Ectodermal cell (in vitro differentiated cells): ENCODE data around the gene METRN.
"Not testable (repeated sequence)": the region's sequence is repeated elsewhere in the genome, so short reads cannot be mapped to it uniquely, and the experiment has no call there.

Experiments
- H3K27ac ChIP-seq: 2 replicates; pipeline ENCODE4 v1.7.0; 2013; ENCODE audit warnings: mild to moderate bottlenecking, low read depth, low read length; ENCODE audit not compliant: insufficient read depth, poor library complexity, severe bottlenecking
- H3K27me3 ChIP-seq: 2 replicates; pipeline ENCODE4 v1.7.0; 2013; ENCODE audit warnings: mild to moderate bottlenecking, low read length; ENCODE audit not compliant: insufficient read depth, control insufficient read depth, poor library complexity, severe bottlenecking
- H3K36me3 ChIP-seq: one replicate; pipeline ENCODE4 v1.7.0; 2013; ENCODE audit warnings: low read length; ENCODE audit not compliant: control insufficient read depth, insufficient read depth
- H3K4me1 ChIP-seq: one replicate; pipeline ENCODE4 v1.7.0; 2013; ENCODE audit warnings: low read length; ENCODE audit not compliant: control insufficient read depth, insufficient read depth
- H3K4me3 ChIP-seq: 2 replicates; pipeline ENCODE4 v1.7.0; 2013; ENCODE audit warnings: low read depth, low read length, control low read depth; ENCODE audit not compliant: insufficient read depth
- H3K9me3 ChIP-seq: 2 replicates; pipeline ENCODE4 v1.7.0; 2013; ENCODE audit warnings: mild to moderate bottlenecking, low read length, moderate library complexity; ENCODE audit not compliant: control insufficient read depth
- WGBS, 2 experiments: methylation state at CpG; one replicate each; pipeline ENCODE4 v1.1.7; 2013; ENCODE audit warnings: missing lambda C conversion rate in 2 of 2; 5-methylcytosine and 5-hydroxymethylcytosine counted together

METRN gene

DNA sequence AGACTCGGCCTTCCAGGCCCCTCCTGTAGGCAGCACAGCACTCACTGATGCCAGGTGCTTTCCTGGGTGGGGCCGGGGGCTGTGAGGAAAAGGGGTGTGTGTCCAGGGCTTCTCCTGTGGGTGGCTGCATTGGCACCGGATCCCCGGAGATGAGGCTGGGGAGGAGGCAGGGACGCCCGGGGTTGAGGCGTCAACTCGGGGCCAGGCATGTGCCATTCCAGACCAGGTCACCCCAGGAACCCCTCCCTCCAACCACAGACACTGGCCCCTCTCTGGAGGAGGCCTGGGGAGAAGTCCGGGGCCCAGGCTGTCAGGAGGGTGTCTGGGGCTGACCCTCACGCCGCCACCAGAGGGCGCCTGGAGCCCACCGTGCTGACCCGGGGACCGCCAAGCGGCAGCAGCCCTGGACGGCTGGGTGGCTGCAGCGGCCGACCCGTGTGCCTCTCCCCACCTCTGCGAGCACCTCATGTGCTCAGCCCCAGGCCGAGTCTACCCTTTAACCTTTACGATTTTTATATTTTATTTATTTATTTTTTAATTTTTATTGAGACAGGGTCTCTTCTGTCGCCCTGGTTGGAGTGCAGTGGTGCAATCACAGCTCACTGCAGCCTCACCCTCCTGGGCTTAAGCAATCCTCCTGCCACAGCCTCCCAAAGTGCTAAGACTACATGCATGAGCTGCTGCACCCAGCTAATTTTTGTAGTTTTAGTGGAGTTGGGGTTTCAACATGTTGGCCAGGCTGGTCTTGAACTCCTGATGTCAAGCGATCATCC, 3.2 kb upstream of the METRN start:
- H3K36me3 ChIP-seq: no peaks in the 10 kb centered on the region
- no peak overlapping the region for H3K4me3 ChIP-seq
- WGBS, 2 experiments: 18 to 21% methylated on average over 23 to 25 of the region's 25 CpGs
- H3K27ac ChIP-seq: no peak overlapping the region
- peaks cover 35% of the 10 kb centered on the region for H3K4me1 ChIP-seq
- no peaks in the 10 kb centered on the region for H3K9me3 ChIP-seq
- peaks cover 69% of the 10 kb centered on the region for H3K27me3 ChIP-seq

DNA sequence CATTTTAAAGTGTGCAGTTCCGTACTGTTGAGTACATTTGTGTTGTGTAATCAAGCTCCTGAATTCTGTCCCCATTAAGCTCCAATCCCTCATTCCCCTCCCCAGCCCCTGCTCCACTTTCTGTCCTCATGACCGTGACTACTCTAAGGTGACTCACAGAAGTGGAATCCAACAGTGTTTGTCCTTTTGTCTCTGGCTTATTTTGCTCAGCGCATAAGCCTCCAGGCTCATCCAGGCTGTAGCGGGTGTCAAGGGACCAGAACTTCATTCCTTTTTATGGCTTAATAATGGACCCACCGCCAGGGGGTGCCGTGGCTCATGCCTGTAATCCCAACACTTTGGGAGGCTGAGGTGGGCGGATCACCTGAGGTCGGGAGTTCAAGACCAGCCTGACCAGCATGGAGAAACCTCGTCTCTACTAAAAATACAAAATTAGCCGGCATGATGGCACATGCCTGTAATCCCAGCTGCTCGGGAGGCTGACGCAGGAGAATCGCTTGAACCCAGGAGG, 2.1 kb upstream of the METRN start:
- Histone ChIP-seq H3K4me1 (peaks cover 44% of the 10 kb centered on the region), H3K27me3 (peaks cover 58% of the 10 kb centered on the region)
- H3K36me3 ChIP-seq, H3K4me3 ChIP-seq, H3K27ac ChIP-seq, H3K9me3 ChIP-seq: not testable (repeated sequence)
- WGBS, 2 experiments: 46 to 53% methylated on average over 12 to 13 of the region's 13 CpGs

DNA sequence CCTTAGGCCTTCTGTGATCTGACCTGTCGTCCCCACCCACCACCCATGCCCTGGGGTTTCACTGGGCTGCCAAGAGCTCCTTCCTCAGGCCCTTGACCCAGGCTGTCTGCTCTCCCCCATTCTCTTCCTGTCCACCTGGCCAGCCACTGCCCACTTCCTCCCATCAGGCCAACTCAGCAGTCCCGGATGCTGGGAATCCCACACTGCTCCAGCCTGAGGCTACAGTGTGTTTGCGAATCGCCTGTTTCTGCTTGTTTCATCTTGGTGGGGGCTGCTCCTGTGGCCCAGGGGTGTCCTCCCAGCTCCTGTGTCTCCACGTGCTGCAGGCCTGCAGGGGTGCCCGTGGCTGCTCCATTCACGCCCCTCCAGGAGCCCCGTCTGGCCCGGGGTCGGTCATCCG, 839 bp upstream of the METRN start:
- H3K9me3 ChIP-seq: no peaks in the 10 kb centered on the region
- no peak overlapping the region for H3K4me3 ChIP-seq
- H3K27me3 ChIP-seq: peaks cover 45% of the 10 kb centered on the region
- no peaks in the 10 kb centered on the region for H3K36me3 ChIP-seq
- 90% methylated on average over 11 of the region's 11 CpGs for WGBS, 2 experiments
- peaks cover 57% of the 10 kb centered on the region for H3K4me1 ChIP-seq
- no peak overlapping the region for H3K27ac ChIP-seq

DNA sequence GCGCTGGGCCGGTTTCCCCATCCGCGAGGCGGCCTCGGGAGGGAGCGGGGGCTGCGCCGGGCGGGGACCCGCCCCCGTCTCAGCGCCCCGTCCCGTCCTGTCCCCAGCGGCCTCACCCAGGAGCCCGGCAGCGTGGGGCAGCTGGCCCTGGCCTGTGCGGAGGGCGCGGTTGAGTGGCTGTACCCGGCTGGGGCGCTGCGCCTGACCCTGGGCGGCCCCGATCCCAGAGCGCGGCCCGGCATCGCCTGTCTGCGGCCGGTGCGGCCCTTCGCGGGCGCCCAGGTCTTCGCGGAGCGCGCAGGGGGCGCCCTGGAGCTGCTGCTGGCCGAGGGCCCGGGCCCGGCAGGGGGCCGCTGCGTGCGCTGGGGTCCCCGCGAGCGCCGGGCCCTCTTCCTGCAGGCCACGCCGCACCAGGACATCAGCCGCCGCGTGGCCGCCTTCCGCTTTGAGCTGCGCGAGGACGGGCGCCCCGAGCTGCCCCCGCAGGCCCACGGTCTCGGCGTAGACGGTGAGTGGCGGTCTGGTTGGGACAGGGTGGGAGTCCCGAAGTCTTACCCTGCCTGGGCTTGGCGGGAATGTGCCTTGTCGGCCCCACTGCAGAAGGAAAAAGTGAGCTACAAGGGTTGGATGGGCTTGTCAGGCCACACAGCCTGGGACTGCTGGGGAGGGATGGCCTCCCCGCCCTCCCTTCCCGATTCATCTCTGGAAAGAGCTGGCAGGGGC, 720 bp downstream of the METRN start:
- H3K4me1 ChIP-seq: peaks cover 55% of the 10 kb centered on the region
- H3K27ac ChIP-seq: peak overlapping the region; percentile 88
- peak overlapping the region; percentile 80 for H3K4me3 ChIP-seq
- peaks cover 34% of the 10 kb centered on the region for H3K27me3 ChIP-seq
- no peaks in the 10 kb centered on the region for H3K36me3 ChIP-seq
- no peaks in the 10 kb centered on the region for H3K9me3 ChIP-seq
- 4 to 5% methylated on average over 74 of the region's 74 CpGs for WGBS, 2 experiments

DNA sequence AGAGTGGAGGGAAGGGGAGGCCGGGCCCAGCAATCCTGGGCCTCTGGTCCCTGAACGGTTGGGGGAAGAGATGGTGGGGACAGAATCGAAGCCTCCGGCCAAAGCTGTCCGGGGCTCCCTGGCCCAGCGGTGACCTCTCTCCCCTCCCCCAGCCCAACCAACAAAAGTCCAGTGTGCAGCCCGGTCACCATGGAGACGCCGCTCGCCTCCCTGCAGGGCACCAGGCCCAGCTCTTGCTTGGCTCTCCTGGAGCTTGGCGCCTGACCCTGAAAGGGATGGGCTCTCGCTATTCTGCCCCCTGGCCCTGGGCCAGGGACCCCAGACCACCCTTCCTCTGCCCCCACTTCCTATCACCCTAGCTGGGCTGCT, 1.3 kb downstream of the METRN start:
- Histone ChIP-seq H3K4me3 (peak overlapping the region; percentile 80), H3K36me3 (no peaks in the 10 kb centered on the region), H3K4me1 (peaks cover 49% of the 10 kb centered on the region), H3K27ac (peak overlapping the region; percentile 88), H3K27me3 (peaks cover 29% of the 10 kb centered on the region), H3K9me3 (no peaks in the 10 kb centered on the region)
- WGBS, 2 experiments: 3 to 4% methylated on average over 12 of the region's 12 CpGs

DNA sequence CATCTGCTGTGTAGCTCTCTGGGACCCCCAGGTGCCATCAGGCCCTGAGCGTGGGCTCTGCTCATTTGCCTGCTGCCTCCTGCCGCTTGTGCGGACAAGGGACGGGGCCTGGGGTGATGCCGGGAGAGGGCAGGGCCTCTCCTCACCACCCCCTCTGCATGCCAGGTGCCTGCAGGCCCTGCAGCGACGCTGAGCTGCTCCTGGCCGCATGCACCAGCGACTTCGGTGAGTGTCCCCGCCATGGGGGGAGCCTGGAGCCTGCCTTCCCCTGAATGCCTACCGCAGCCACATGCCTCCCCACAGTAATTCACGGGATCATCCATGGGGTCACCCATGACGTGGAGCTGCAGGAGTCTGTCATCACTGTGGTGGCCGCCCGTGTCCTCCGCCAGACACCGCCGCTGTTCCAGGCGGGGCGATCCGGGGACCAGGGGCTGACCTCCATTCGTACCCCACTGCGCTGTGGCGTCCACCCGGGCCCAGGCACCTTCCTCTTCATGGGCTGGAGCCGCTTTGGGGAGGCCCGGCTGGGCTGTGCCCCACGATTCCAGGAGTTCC, 1.9 kb downstream of the METRN start:
- H3K4me1 ChIP-seq: peaks cover 48% of the 10 kb centered on the region
- 85% methylated on average over 29 of the region's 29 CpGs for WGBS, 2 experiments
- peaks cover 24% of the 10 kb centered on the region for H3K27me3 ChIP-seq
- no peaks in the 10 kb centered on the region for H3K9me3 ChIP-seq
- peak overlapping the region; percentile 56 for H3K27ac ChIP-seq
- H3K4me3 ChIP-seq: peak overlapping the region; percentile 80
- H3K36me3 ChIP-seq: no peaks in the 10 kb centered on the region

DNA sequence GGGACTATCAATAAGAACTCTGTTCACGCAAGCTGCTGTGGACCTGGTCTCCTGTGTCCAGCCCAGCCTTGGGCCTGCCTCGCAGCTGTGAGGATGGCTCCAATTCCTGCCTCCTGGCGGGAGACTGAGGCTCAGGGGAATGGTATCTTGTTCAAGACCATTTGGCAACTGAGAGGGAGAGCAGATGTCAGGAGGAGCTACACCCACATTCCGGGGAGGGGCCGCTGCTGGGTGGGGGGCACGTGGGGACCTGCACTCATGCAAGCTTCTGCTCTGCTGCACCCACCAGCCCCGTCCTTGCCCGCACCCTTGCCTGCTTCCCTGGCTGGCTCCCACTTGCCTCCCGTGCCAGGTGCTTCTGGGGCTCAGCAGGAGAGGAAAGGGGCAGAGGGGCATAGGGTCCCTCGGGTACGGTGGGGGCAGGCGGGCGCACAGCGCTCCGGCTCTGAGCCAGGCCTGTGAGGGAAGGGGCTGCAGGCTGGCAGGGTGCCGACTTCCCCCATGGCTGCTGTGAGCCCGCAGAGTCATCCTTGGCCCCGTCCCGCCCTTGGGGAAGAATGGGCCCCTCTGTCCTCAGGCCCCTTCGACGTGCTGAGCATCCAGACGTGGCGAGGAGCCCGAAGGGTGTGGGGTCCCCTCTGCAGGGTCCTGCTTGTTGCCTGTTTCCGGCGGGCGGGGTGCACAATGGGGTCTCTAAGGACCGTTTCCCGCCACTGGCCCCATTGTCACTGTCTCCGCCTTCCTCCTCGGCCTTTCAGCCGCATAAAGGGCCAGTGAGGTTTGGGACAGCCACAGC, 2.7 kb downstream of the METRN start:
- H3K4me3 ChIP-seq: no peak overlapping the region
- peaks cover 16% of the 10 kb centered on the region for H3K27me3 ChIP-seq
- 72 to 73% methylated on average over 32 of the region's 32 CpGs for WGBS, 2 experiments
- no peaks in the 10 kb centered on the region for H3K9me3 ChIP-seq
- peaks cover 48% of the 10 kb centered on the region for H3K4me1 ChIP-seq
- H3K27ac ChIP-seq: no peak overlapping the region
- H3K36me3 ChIP-seq: no peaks in the 10 kb centered on the region

DNA sequence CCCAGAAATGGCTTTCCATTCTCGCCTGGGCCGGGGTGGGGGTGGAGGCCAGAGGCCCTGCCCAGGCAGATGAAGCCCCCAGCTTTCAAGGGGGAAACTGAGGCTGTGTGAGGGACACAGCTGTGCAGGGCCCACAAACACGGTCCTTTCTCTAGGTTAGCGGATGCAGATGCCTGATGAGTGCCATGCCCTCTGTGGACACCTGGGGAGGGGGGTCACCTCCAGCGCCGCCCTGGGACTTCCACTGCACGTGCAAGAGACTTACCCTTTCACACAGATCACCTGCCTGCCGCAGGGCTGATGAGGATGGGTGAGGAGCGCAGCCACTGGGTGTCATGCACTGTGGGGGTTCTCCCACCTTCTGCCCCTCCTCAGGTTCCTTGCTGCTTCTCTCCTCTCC, 3.5 kb downstream of the METRN start:
- H3K4me1 ChIP-seq: peaks cover 48% of the 10 kb centered on the region
- WGBS, 2 experiments: 93% methylated on average over 9 of the region's 9 CpGs
- no peaks in the 10 kb centered on the region for H3K9me3 ChIP-seq
- H3K4me3 ChIP-seq: no peak overlapping the region
- H3K36me3 ChIP-seq: no peaks in the 10 kb centered on the region
- no peak overlapping the region for H3K27ac ChIP-seq
- H3K27me3 ChIP-seq: peaks cover 13% of the 10 kb centered on the region

DNA sequence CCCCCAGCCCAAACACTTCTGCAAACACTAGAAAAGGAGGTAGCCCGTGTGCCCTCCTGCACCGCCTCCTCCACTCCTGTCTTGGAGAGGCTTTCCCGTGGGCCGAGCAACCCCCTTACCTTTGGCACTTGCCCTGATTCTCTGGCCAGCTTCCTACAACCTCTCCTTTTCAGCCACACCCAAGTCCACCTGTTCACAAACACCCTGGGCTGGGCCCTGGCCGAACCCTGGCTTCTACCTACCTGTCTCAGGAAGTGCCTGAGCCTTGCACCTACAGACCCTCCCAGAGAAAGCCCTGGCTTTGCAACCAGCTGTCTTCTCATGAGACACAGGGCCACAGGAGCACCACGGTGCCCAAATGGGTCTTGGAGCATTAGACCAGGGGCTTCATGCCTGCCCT, 4.0 kb downstream of the METRN start:
- WGBS, 2 experiments: 91 to 93% methylated on average over 6 of the region's 6 CpGs
- peaks cover 48% of the 10 kb centered on the region for H3K4me1 ChIP-seq
- H3K4me3 ChIP-seq: no peak overlapping the region
- H3K27ac ChIP-seq: no peak overlapping the region
- no peaks in the 10 kb centered on the region for H3K36me3 ChIP-seq
- H3K27me3 ChIP-seq: peaks cover 7% of the 10 kb centered on the region
- no peaks in the 10 kb centered on the region for H3K9me3 ChIP-seq
